Endothelial cell of umbilical vein (primary cell): ENCODE results near the gene DVL1. TPM values are rescaled to one million over a fixed set of nuclear protein-coding genes. Genes with fewer than 3 reads are reported as not detected.

ENCODE experiments used
- BruUV-seq: library from RNA; stranded (reverse); fragments of 400-500 nt; replicated peaks from 2 replicates; lab custom pipeline; 2021; lab: Mats Ljungman, UMichigan
- CTCF ChIA-PET: fragments of 300-600, 350-600 bp; sonication (Branson Sonifier 250); formaldehyde crosslinking; loops from one replicate; lab custom pipeline; 2021; ENCODE audit warnings: antibody characterized with exemption, inconsistent platforms; lab: Charles Lee
- POLR2A ChIA-PET: fragments of 300-600, 350-600 bp; sonication (Branson Sonifier 250); formaldehyde crosslinking; loops from one replicate; lab custom pipeline; 2021; ENCODE audit warnings: antibody characterized with exemption, inconsistent platforms; lab: Charles Lee
- DNase-seq: peaks from one replicate; pipeline ENCODE4 v3.0.0-alpha.2; 2011; ENCODE audit warnings: low read depth, low spot score
- FAIRE-seq: peaks from 2 replicates; lab custom pipeline; 2011; peaks lifted over from hg19 to GRCh38; lab: Jason Lieb, UNC
- H2AFZ ChIP-seq: 2 replicates; pipeline ENCODE4 v1.6.0; 2012; ENCODE audit warnings: low read depth, low read length, control low read depth, inconsistent platforms
- H3K27ac ChIP-seq: 2 replicates; pipeline ENCODE4 v1.5.1; 2011; ENCODE audit warnings: low read depth, mild to moderate bottlenecking, control low read depth, low read length, moderate library complexity; ENCODE audit not compliant: insufficient read depth
- H3K27me3 ChIP-seq, 2 experiments: 2 replicates each; pipeline versions ENCODE4 v1.6.0 to v1.6.1; 2011; ENCODE audit warnings: low read length in 2 of 2, mixed read lengths in 1 of 2; ENCODE audit not compliant: control insufficient read depth in 2 of 2, insufficient read depth in 2 of 2
- H3K36me3 ChIP-seq, 2 experiments: 2 replicates in 1 of 2; 3 replicates in 1 of 2; pipeline ENCODE4 v1.5.1; 2011; ENCODE audit warnings: low read length in 2 of 2, mild to moderate bottlenecking in 1 of 2, moderate library complexity in 1 of 2; ENCODE audit not compliant: control insufficient read depth in 2 of 2, insufficient read depth in 2 of 2; ENCODE audit errors: extremely low read depth in 1 of 2
- H3K4me1 ChIP-seq: 3 replicates; pipeline ENCODE4 v1.5.1; 2011; ENCODE audit warnings: mild to moderate bottlenecking, low read length; ENCODE audit not compliant: control insufficient read depth, insufficient read depth; ENCODE audit errors: extremely low read depth
- H3K4me2 ChIP-seq: 2 replicates; pipeline ENCODE4 v1.6.1; 2011; ENCODE audit warnings: low read length, control low read depth, mixed read lengths; ENCODE audit not compliant: insufficient read depth
- H3K4me3 ChIP-seq, 3 experiments: fragments of 200-600 bp in 1 of 3; sonication (generic), shearing (Covaris generic) in 1 of 3; replicated peaks in 1 of 3; 2 replicates each; pipeline ENCODE4 v1.5.1; 2011 to 2016; ENCODE audit warnings: control low read depth in 3 of 3, low read length in 3 of 3, mild to moderate bottlenecking in 2 of 3, inconsistent platforms in 1 of 3, low read depth in 1 of 3, moderate library complexity in 1 of 3; ENCODE audit not compliant: insufficient read depth in 1 of 3
- H3K79me2 ChIP-seq: 2 replicates; pipeline ENCODE4 v1.6.0; 2012; ENCODE audit warnings: low read length, inconsistent platforms; ENCODE audit not compliant: control insufficient read depth, insufficient read depth
- H3K9ac ChIP-seq: replicated peaks from 2 replicates; pipeline ENCODE3; 2011; ENCODE audit warnings: low read length, control low read depth; ENCODE audit not compliant: insufficient read depth; ENCODE audit errors: extremely low read depth
- H3K9me1 ChIP-seq: replicated peaks from 3 replicates; pipeline ENCODE4 v1.6.0; 2011; ENCODE audit warnings: mild to moderate bottlenecking, low read length; ENCODE audit not compliant: control insufficient read depth, insufficient read depth; ENCODE audit errors: extremely low read depth
- H3K9me3 ChIP-seq: replicated peaks from 2 replicates; pipeline ENCODE4 v1.5.1; 2012; ENCODE audit warnings: low read length, inconsistent platforms; ENCODE audit not compliant: control insufficient read depth, insufficient read depth
- H4K20me1 ChIP-seq: replicated peaks from 2 replicates; pipeline ENCODE3; 2011; ENCODE audit warnings: mild to moderate bottlenecking, low read length; ENCODE audit not compliant: control insufficient read depth, insufficient read depth; ENCODE audit errors: extremely low read depth
- CTCF ChIP-seq, 2 donors: IDR thresholded peaks; 1 replicate in 1 of 2; 2 replicates in 1 of 2; pipeline ENCODE4 v1.5.1; 2011; ENCODE audit warnings: low read length in 2 of 2, mild to moderate bottlenecking in 2 of 2, moderate library complexity in 2 of 2, control low read depth in 1 of 2, inconsistent platforms in 1 of 2, low read depth in 1 of 2; ENCODE audit not compliant: insufficient read depth in 1 of 2; ENCODE audit errors: extremely low read depth in 1 of 2
- EZH2 ChIP-seq: IDR thresholded peaks from 2 replicates; pipeline ENCODE4 v1.6.1; 2012; ENCODE audit warnings: borderline replicate concordance, low read depth, mild to moderate bottlenecking, moderate library complexity, low read length, inconsistent platforms; ENCODE audit not compliant: severe bottlenecking
- FOS ChIP-seq: IDR thresholded peaks from 2 replicates; pipeline ENCODE4 v1.6.1; 2011; ENCODE audit warnings: mild to moderate bottlenecking, low read length, moderate library complexity, borderline replicate concordance; ENCODE audit not compliant: insufficient read depth
- GATA2 ChIP-seq: IDR thresholded peaks from 2 replicates; pipeline ENCODE4 v1.7.0; 2011; ENCODE audit warnings: low read depth, mild to moderate bottlenecking, moderate library complexity, mixed read lengths, low read length; ENCODE audit not compliant: insufficient read length, insufficient read depth
- JUN ChIP-seq: IDR thresholded peaks from 2 replicates; pipeline ENCODE4 v1.6.1; 2011; ENCODE audit warnings: borderline replicate concordance, low read depth; ENCODE audit not compliant: insufficient read length, insufficient read depth
- MAX ChIP-seq: IDR thresholded peaks from 2 replicates; pipeline ENCODE4 v1.6.1; 2011; ENCODE audit not compliant: insufficient read depth, insufficient read length
- MYC ChIP-seq: IDR thresholded peaks from one replicate; pipeline ENCODE4 v1.6.1; 2011; ENCODE audit warnings: mild to moderate bottlenecking, low read depth, low read length
- POLR2A ChIP-seq: IDR thresholded peaks from 2 replicates; pipeline ENCODE4 v1.6.1; 2012; ENCODE audit warnings: low read depth, mild to moderate bottlenecking, control low read depth, low read length
- POLR2AphosphoS5 ChIP-seq: IDR thresholded peaks from 2 replicates; pipeline ENCODE4 v1.6.1; 2012; ENCODE audit warnings: low read depth, mild to moderate bottlenecking, control low read depth, low read length, moderate library complexity; ENCODE audit not compliant: insufficient read depth
- dilution Hi-C: fragments of 300-500 bp; cut with MboI; formaldehyde crosslinking; loops from one replicate; pipeline ENCODE4 v1.15.0; 2019; ENCODE audit warnings: low sequenced_read_pairs; ENCODE audit not compliant: extremely low pct_ligation_motif_present
- intact Hi-C: fragments of 100-400 bp; cut with micrococcal nuclease; formaldehyde crosslinking; loops from one replicate; pipeline ENCODE4 v1.10.0; 2022
- polyA plus RNA-seq, 4 experiments: library from polyadenylated mRNA; depleted of rRNA in 3 of 4; stranded (reverse) in 3 of 4; unstranded in 1 of 4; fragments of >200 nt; gene quantifications; 2 replicates each; pipeline versions ENCODE4 v1.2.1 to v1.2.3, GENCODE V29; 2011 to 2012; ENCODE audit warnings: missing spikeins in 1 of 4
- total RNA-seq: library from RNA; stranded (reverse); gene quantifications from 2 replicates; pipeline ENCODE4 v1.2.3, GENCODE V29; 2021

DVL1 gene
- total and polyA plus RNA-seq, 2 donors (not counting 3 experiments of a cell fraction or from before 2014, with no cell fraction given) = 26.8 to 36.5 TPM

DNA sequence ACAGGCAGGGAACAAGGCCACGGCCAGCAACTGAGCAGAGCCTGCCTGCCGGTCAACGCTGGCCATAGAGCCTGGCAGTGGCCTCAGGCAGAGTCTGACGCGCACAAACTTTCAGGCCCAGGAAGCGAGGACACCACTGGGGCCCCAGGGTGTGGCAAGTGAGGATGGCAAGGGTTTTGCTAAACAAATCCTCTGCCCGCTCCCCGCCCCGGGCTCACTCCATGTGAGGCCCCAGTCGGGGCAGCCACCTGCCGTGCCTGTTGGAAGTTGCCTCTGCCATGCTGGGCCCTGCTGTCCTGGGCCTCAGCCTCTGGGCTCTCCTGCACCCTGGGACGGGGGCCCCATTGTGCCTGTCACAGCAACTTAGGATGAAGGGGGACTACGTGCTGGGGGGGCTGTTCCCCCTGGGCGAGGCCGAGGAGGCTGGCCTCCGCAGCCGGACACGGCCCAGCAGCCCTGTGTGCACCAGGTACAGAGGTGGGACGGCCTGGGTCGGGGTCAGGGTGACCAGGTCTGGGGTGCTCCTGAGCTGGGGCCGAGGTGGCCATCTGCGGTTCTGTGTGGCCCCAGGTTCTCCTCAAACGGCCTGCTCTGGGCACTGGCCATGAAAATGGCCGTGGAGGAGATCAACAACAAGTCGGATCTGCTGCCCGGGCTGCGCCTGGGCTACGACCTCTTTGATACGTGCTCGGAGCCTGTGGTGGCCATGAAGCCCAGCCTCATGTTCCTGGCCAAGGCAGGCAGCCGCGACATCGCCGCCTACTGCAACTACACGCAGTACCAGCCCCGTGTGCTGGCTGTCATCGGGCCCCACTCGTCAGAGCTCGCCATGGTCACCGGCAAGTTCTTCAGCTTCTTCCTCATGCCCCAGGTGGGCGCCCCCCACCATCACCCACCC, 17.9 kb downstream of the DVL1 start, which contains the start of gene TAS1R3:
Gene TAS1R3, plus strand, starts transcription at position 213 of the 898 bp plus-strand sequence. Its CDS starts 66 bp downstream, at position 279.
- ChIA-PET CTCF (no interaction called here), POLR2A (no interaction called here)
- Histone ChIP-seq H3K9me3 (no peaks in the 10 kb centered on the region), H3K27ac (no peak within 1 kb of the TSS), H3K27me3 (no peaks in the 10 kb centered on the region), H2AFZ (no peak within 1 kb of the TSS), H3K9ac (no peak within 1 kb of the TSS), H3K36me3 (peaks cover 0 to 15% of the 10 kb centered on the region in 2 experiments), H3K4me1 (no peaks in the 10 kb centered on the region), H3K9me1 (no peaks in the 10 kb centered on the region), H4K20me1 (no peaks in the 10 kb centered on the region), H3K4me2 (no peak within 1 kb of the TSS), H3K4me3 (no peak within 1 kb of the TSS), H3K79me2 (no peaks in the 10 kb centered on the region)
- TF ChIP-seq POLR2AphosphoS5 (peak; percentile 28), FOS (no peak)
- no peak for FAIRE-seq
- dilution Hi-C loops (no loop called here), intact Hi-C loops (no loop called here)
- DNase-seq = no peak
- no TSS peak for BruUV-seq

DNA sequence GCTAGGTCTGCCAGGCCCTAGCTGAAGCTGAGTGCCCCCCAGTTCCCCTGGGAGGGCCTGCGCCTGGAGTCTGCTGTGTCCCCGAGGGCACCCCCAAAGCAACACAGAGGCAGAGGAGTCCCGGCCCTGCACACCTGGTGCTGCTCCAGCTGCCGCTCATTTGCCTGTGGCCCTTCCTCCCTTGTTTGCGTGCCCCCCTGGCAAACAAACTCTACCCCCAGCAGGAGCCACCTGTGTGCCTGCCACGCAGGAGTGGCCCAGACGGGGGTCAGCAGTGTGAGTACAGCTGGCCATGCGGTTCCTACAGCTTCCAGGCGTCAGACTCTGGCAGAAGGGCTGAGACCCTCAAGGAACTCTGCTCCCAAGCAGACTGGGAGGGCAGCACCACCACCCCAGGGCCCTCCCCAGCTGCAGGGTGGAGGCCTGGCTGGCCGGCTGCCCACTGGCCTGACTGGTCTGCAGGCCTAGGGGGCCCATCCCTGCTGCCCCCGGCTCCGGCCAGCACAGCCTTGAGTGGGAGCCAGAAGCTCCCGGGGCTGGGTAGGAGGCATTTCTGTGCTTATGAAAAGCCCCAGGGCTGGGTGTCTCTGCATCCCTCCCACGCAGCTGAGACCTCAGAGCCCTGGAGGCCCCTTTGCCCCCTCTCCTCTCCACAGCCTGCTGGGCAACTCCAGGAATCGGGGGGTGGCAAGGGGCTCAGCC, 18.7 kb downstream of the DVL1 start:
- FAIRE-seq (no peak), DNase-seq (no peak)
- Histone ChIP-seq H3K4me3 (no peak overlapping the region), H3K4me2 (no peak overlapping the region), H3K9ac (no peak overlapping the region), H3K27me3 (no peaks in the 10 kb centered on the region), H3K79me2 (peaks cover 6% of the 10 kb centered on the region), H4K20me1 (no peaks in the 10 kb centered on the region), H3K36me3 (peaks cover 0 to 15% of the 10 kb centered on the region in 2 experiments), H2AFZ (no peak overlapping the region), H3K27ac (no peak overlapping the region), H3K4me1 (peaks cover 4% of the 10 kb centered on the region), H3K9me1 (no peaks in the 10 kb centered on the region), H3K9me3 (no peaks in the 10 kb centered on the region)
- intact Hi-C loops (no loop called here), dilution Hi-C loops (no loop called here)
- POLR2A ChIA-PET = no interaction called here
- BruUV-seq = no TSS peak
- CTCF ChIA-PET = no interaction called here
- no peak for TF ChIP-seq CTCF (IDR thresholded peaks at IDR 0.05; ENCODE audit: extremely low read depth in 1 of 2, insufficient read depth in 1 of 2, low read depth in 1 of 2, low read length in 2 of 2)
- no peak for TF ChIP-seq POLR2A
- TF ChIP-seq FOS = no peak
- no peak for TF ChIP-seq GATA2
- TF ChIP-seq JUN = no peak
- no peak for TF ChIP-seq MAX
- TF ChIP-seq POLR2AphosphoS5 = no peak
- TF ChIP-seq EZH2 = no peak
- TF ChIP-seq MYC = no peak
